SK-N-SH treated with all-trans-retinoic acid at 6 μM for 48 hours (cell line): Measurements from ENCODE around the gene STRC.
"Not testable (repeated sequence)": the region's sequence is repeated elsewhere in the genome, so short reads cannot be mapped to it uniquely, and the experiment has no call there.

ENCODE experiments used
- ATAC-seq: fragments of 200-7000 bp; cut with Tn5 transposase; 3 replicates; pipeline ENCODE4 v1.9.1; 2020; ENCODE audit warnings: mild to moderate bottlenecking, moderate library complexity
- ARNTL ChIP-seq: fragments of 450-650 bp; formaldehyde crosslinking; IDR thresholded peaks from 2 replicates; pipeline ENCODE4 v1.5.0; 2020; ENCODE audit warnings: low read depth, mild to moderate bottlenecking, moderate library complexity, borderline replicate concordance
- BACH2 ChIP-seq: fragments of 250-450 bp; sonication (Bioruptor Pico); IDR thresholded peaks from 2 replicates; pipeline ENCODE4 v1.9.0; 2021; ENCODE audit warnings: mild to moderate bottlenecking, borderline replicate concordance
- CSRNP3 ChIP-seq: fragments of 250-450 bp; sonication (Bioruptor Pico); IDR thresholded peaks from 2 replicates; pipeline ENCODE4 v1.5.1; 2021; ENCODE audit warnings: mild to moderate bottlenecking, moderate library complexity
- ESRRG ChIP-seq: fragments of 250-450 bp; sonication (Bioruptor Pico); IDR thresholded peaks from 2 replicates; pipeline ENCODE4 v1.6.1; 2021; ENCODE audit warnings: mild to moderate bottlenecking
- GLIS3 ChIP-seq: fragments of 250-450 bp; sonication (Bioruptor Pico); IDR thresholded peaks from 2 replicates; pipeline ENCODE4 v1.5.0; 2020; ENCODE audit warnings: mild to moderate bottlenecking, moderate library complexity
- PPARA ChIP-seq: fragments of 250-450 bp; sonication (Bioruptor Pico); IDR thresholded peaks from 2 replicates; pipeline ENCODE4 v1.5.0; 2020; ENCODE audit warnings: mild to moderate bottlenecking, borderline replicate concordance
- RARB ChIP-seq: fragments of 250-450 bp; sonication (Bioruptor Pico); IDR thresholded peaks from 2 replicates; pipeline ENCODE4 v1.8.0; 2021; ENCODE audit warnings: mild to moderate bottlenecking, moderate library complexity
- SNAI2 ChIP-seq: fragments of 250-450 bp; sonication (Bioruptor Pico); IDR thresholded peaks from 2 replicates; pipeline ENCODE4 v1.5.0; 2020; ENCODE audit warnings: mild to moderate bottlenecking, moderate library complexity
- TCF4 ChIP-seq: fragments of 250-450 bp; sonication (Bioruptor Pico); IDR thresholded peaks from 2 replicates; pipeline ENCODE4 v1.8.0; 2021; ENCODE audit warnings: mild to moderate bottlenecking, moderate library complexity, borderline replicate concordance
- TSHZ2 ChIP-seq: fragments of 250-450 bp; sonication (Bioruptor Pico); IDR thresholded peaks from 2 replicates; pipeline ENCODE4 v1.5.0; 2020; ENCODE audit warnings: mild to moderate bottlenecking, moderate library complexity
- ZC3H10 ChIP-seq: fragments of 250-450 bp; sonication (Bioruptor Pico); IDR thresholded peaks from 2 replicates; pipeline ENCODE4 v1.5.1; 2021; ENCODE audit warnings: mild to moderate bottlenecking, moderate library complexity
- ZFP3 ChIP-seq: fragments of 250-450 bp; sonication (Bioruptor Pico); IDR thresholded peaks from 2 replicates; pipeline ENCODE4 v1.5.0; 2020; ENCODE audit warnings: mild to moderate bottlenecking, moderate library complexity
- ZFP30 ChIP-seq: fragments of 450-650 bp; formaldehyde crosslinking; IDR thresholded peaks from 2 replicates; pipeline ENCODE4 v1.5.0; 2022; ENCODE audit warnings: mild to moderate bottlenecking, moderate library complexity
- ZNF70 ChIP-seq: fragments of 450-650 bp; formaldehyde crosslinking; IDR thresholded peaks from 2 replicates; pipeline ENCODE4 v1.5.0; 2020; ENCODE audit warnings: mild to moderate bottlenecking, moderate library complexity
- ZNF8 ChIP-seq: fragments of 450-650 bp; formaldehyde crosslinking; IDR thresholded peaks from 2 replicates; pipeline ENCODE4 v1.5.0; 2020; ENCODE audit warnings: mild to moderate bottlenecking, moderate library complexity

The STRC gene

GRCh38 chr15:43618700-43619099 is at the start of gene STRC:
Gene STRC (minus strand): TSS chr15:43618800. CDS start chr15:43618722, 78 bp downstream.
- ATAC-seq: not testable (repeated sequence)

DNA sequence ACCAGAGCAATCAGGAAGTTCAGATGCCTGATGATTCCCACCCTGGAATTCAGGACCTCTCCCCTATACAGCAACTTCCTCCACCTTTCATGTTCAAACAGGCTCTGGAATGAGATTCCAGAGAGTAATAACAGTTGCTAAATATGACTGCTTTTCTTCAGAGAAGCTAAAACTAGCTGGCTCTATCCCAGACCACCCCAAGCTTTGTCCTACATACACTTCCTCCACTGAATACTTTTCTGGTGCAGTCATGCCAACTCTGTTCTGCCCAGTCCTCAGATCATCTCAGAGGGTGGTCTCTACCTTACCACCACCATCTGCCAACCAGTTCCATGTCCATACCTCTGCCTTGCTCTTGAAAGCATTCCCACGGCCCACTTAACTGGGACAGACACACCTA is 47.6 kb upstream of the STRC start:
- ATAC-seq: not testable (repeated sequence)

- ATAC-seq: not testable (repeated sequence)
These were observed 44.7 kb upstream of the STRC start for GRCh38 chr15:43663333-43663732.

GRCh38 chr15:43662293-43662692 is 43.7 kb upstream of the STRC start:
- ATAC-seq: not testable (repeated sequence)

DNA sequence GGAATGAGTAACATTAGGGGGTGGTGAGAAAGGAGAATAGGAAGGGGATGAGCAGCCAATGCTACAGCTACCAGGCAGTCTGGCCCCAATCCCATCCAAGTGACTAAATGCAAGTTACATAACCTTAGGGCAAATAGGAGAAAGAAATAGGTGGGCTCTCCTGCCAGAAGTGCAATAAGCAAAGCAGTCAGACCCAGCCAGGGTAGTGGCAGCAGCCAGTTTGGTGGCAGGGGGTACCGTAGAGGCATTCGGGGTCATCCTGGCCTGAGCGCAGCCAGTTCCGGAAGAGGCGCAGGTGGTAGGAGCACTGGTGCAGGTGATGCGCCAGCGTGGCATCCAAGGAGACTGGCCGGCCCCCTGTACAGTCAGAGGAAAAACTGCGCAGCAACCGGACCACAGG is 41.1 kb upstream of the STRC start:
- not testable (repeated sequence) for ATAC-seq

- not testable (repeated sequence) for ATAC-seq
These were observed 30.9 kb upstream of the STRC start for GRCh38 chr15:43649430-43649926.

DNA sequence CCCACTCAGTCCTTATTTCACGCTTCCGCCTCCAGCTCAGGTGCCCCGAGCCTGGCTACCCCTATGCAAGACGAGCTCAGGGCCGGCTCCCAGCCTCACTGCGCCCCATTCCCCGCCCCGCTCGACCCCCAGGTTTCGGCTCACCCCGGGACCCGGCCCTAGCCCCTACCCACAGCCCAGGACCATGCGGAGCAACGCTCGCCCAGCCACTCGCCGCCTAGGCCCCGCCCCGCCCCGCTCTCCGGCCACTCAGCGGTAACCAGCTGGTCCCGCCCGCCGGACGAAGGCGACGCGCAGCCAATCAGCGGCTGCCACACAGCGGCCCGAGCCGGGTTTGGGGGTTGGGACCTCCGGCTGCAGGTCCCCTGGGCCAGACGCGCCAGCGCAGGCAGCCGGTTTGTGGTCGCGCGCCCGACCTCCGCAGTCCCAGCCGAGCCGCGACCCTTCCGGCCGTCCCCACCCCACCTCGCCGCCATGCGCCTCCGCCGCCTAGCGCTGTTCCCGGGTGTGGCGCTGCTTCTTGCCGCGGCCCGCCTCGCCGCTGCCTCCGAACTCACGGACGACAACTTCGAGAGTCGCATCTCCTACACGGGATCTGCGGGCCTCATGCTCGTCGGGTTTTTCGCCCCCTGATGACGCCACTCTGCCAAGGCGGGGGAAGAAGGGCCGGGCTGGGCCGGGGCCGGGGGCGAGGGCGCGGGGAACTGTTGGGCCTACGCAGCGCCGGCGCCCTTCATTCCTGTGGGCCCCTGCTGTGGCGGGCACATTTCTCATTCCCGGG is 30.2 kb upstream of the STRC start, which contains the start of gene CATSPER2:
Gene CATSPER2, minus strand, starts transcription at position 196 of the 781 bp plus-strand sequence. CDS start 783 bp downstream, outside the sequence.
- TF ChIP-seq ZNF70 (CRISPR knock-in tag) (no peak), BACH2 (CRISPR knock-in tag) (no peak)
- no peak for ATAC-seq

DNA sequence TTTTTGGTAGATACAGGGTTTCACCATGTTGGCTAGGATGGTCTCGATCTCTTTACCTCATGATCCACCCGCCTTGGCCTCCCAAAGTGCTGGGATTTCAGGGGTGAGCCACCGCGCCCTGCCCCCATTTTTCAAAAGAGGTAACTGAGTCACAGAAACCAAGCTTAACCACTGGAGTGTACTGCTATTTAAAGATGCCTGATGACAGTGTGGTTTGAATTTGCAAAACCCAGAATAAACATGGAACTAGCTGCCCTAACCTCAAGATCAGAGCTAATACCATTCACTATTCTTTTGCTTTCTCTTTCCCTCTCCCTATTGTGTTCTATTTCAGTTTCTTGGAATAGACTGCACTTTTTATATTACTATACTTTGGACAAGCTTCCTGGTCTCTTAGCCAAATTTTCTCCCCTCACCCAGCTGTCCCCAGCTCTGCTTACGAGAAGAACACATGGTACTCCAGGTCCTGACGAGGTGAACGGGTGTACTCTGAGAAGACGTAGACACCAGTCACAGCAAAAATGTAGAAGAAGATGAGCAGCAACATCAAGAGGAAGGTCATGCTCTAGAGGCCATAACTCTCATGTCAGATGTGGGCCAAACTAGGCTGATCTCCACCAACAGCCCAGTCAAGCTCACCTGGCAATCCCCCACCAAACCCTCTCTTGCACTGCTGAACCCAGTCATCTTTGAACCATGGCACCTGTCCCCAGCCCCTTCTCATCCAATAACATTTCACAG is 20.0 kb upstream of the STRC start:
- not testable (repeated sequence) for ATAC-seq

- ATAC-seq: not testable (repeated sequence)
These were observed 8.3 kb upstream of the STRC start for GRCh38 chr15:43626937-43627336.

DNA sequence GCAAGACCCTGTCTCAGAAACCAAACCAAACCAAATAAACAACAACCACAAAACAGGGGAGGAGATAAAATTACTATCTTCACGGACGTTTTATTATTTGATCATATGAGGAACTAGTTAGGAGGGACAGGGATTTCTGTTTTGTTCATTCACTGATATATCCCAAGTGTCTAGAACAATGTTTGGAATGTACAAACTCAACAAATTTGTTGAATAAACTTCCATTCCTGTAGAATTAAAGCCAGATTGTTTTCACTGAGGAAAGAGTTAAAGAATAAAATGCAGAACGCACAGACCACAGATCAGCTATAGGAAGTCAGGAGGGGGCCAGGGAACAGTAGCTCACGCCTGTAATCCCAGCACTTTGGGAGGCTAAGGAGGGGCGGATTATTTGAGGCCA is 6.5 kb upstream of the STRC start:
- TF ChIP-seq ZNF70 (CRISPR knock-in tag) (no peak), ESRRG (CRISPR knock-in tag) (no peak), TSHZ2 (CRISPR knock-in tag) (no peak), TCF4 (CRISPR knock-in tag) (no peak), ARNTL (CRISPR knock-in tag) (no peak), GLIS3 (CRISPR knock-in tag) (no peak), ZFP3 (CRISPR knock-in tag) (no peak), PPARA (CRISPR knock-in tag) (no peak), RARB (no peak), SNAI2 (CRISPR knock-in tag) (no peak), ZFP30 (CRISPR knock-in tag) (no peak), ZC3H10 (CRISPR knock-in tag) (no peak), BACH2 (CRISPR knock-in tag) (no peak), ZNF8 (no peak), CSRNP3 (CRISPR knock-in tag) (no peak)
- ATAC-seq: no peak

- ATAC-seq: not testable (repeated sequence)
These were observed 3.6 kb upstream of the STRC start for GRCh38 chr15:43622068-43622799.

DNA sequence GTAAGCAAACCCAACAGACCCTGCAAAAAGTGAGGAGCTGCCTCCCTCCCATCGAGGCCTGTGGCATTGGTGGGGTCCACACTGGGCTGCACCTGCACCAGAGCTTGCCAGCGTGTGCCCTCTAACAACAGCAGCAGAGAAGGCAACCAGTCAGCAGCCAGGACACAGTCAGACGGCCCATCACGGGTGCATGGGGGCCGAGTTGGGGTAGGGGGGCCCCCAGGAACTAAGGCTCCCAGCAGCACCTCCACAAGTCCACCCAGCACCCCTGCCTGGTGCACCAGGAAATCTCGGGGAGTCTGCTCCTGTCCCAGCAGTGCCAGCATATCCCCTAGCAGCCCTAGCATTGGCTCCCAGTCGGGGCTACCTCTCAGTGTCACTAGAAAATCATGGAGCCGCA is 850 bp downstream of the STRC start:
- not testable (repeated sequence) for ATAC-seq

- not testable (repeated sequence) for ATAC-seq
These were observed 16.4 kb downstream of the STRC start for GRCh38 chr15:43602233-43602632.
